H1 (cell line): ENCODE results near the gene EXOC1L. TPM values are rescaled to one million over a fixed set of nuclear protein-coding genes. Genes with fewer than 3 reads are reported as not detected.

Source experiments
- BCL11A ChIP-seq, 2 experiments: IDR thresholded peaks; one replicate each; pipeline ENCODE4 v1.6.1; 2011; ENCODE audit warnings: low read depth in 2 of 2, low read length in 2 of 2, mild to moderate bottlenecking in 2 of 2
- CHD2 ChIP-seq: IDR thresholded peaks from 2 replicates; pipeline ENCODE4 v1.6.1; 2012; ENCODE audit warnings: low read length, improper control_type of control experiment
- CHD7 ChIP-seq: fragments of 300-600 bp; sonication (generic); IDR thresholded peaks from 2 replicates; pipeline ENCODE4 v1.7.1; 2012; ENCODE audit warnings: low read length, moderate library complexity, mild to moderate bottlenecking, inconsistent platforms; ENCODE audit not compliant: insufficient replicate concordance
- KDM5A ChIP-seq: fragments of 200-600 bp; IDR thresholded peaks from 2 replicates; pipeline ENCODE4 v1.7.1; 2012; ENCODE audit warnings: mild to moderate bottlenecking, low read length, inconsistent platforms, mixed read lengths
- RXRA ChIP-seq: IDR thresholded peaks from 2 replicates; pipeline ENCODE4 v1.6.1; 2011; ENCODE audit warnings: low read depth, mild to moderate bottlenecking, low read length, moderate library complexity; ENCODE audit not compliant: insufficient read depth
- SIRT6 ChIP-seq: IDR thresholded peaks from one replicate; pipeline ENCODE4 v1.7.1; 2012; ENCODE audit warnings: low read length, inconsistent platforms
- SP2 ChIP-seq: IDR thresholded peaks from 2 replicates; pipeline ENCODE4 v1.6.1; 2012; ENCODE audit warnings: mild to moderate bottlenecking, low read length, inconsistent platforms
- TCF12 ChIP-seq: IDR thresholded peaks from 2 replicates; pipeline ENCODE4 v1.6.1; 2011; ENCODE audit warnings: low read depth, mild to moderate bottlenecking, low read length
- polyA plus RNA-seq, 7 experiments: library from polyadenylated mRNA; depleted of rRNA in 3 of 7; stranded (reverse) in 5 of 7; unstranded in 2 of 7; fragments of >200 nt in 5 of 7; fragments of 200-250 nt in 2 of 7; gene quantifications; 1 replicate in 5 of 7; 2 replicates in 1 of 7; 4 replicates in 1 of 7; pipeline versions ENCODE4 v1.2.1 to v1.2.3, GENCODE V29; 2011 to 2013; ENCODE audit warnings: missing spikeins in 2 of 7, mixed read lengths in 2 of 7
- total RNA-seq: library from RNA; stranded (reverse); fragmentation: NEBNext Ultra II Directional; extraction: Animal tissue kit (Norgen Biotek cat#: 25700); gene quantifications from 2 replicates; pipeline ENCODE4 v1.2.1, GENCODE V29; 2021
- TF ChIP-seq, protein P1 (sequence below): IDR thresholded peaks from 2 replicates; pipeline ENCODE4 v1.6.1; 2012; ENCODE audit warnings: low read length, inconsistent platforms

EXOC1L gene
- total and polyA plus RNA-seq, 2 of the 8 experiments (the other 6 are each of a cell fraction or from before 2014, with no cell fraction given): 0.08 TPM; not detected in 1

- TF ChIP-seq CHD7 (no peak), SP2 (no peak), CHD2 (no peak), BCL11A (IDR thresholded peaks at IDR 0.05; ENCODE audit: low read depth in 2 of 2, low read length in 2 of 2) (no peak), TCF12 (no peak), KDM5A (no peak), RXRA (no peak), SIRT6 (no peak)
- TF ChIP-seq, protein P1, sequence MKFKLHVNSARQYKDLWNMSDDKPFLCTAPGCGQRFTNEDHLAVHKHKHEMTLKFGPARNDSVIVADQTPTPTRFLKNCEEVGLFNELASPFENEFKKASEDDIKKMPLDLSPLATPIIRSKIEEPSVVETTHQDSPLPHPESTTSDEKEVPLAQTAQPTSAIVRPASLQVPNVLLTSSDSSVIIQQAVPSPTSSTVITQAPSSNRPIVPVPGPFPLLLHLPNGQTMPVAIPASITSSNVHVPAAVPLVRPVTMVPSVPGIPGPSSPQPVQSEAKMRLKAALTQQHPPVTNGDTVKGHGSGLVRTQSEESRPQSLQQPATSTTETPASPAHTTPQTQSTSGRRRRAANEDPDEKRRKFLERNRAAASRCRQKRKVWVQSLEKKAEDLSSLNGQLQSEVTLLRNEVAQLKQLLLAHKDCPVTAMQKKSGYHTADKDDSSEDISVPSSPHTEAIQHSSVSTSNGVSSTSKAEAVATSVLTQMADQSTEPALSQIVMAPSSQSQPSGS: no peak
These were observed 34.0 kb downstream of the EXOC1L start, which contains the start of gene EXOC1 (continued) for GRCh38 chr4:55853484-55854046.
